ENCODE results near the gene BCL11A.
A peak's percentile ranks its signal among the peaks of the same experiment; 100 is the strongest.

BCL11A gene

GRCh38 chr2:60460577-60461420 lies 92.7 kb downstream of the BCL11A start:
- H3K36me3 Mint-ChIP-seq (ENCODE audit: low read depth): no peaks in the 10 kb centered on the region
- ATAC-seq (no peak), DNase-seq (no peak)
- no peak overlapping the region for H3K27ac Mint-ChIP-seq
- H3K27me3 Mint-ChIP-seq: no peaks in the 10 kb centered on the region
- peaks cover 3% of the 10 kb centered on the region for H3K4me1 Mint-ChIP-seq
- H3K9me3 Mint-ChIP-seq: no peaks in the 10 kb centered on the region
- H3K4me3 Mint-ChIP-seq: no peak overlapping the region

- Mint-ChIP-seq H3K36me3 (ENCODE audit: low read depth) (no peaks in the 10 kb centered on the region), H3K4me3 (no peak overlapping the region), H3K27ac (no peak overlapping the region), H3K9me3 (no peaks in the 10 kb centered on the region), H3K4me1 (peaks cover 3% of the 10 kb centered on the region), H3K27me3 (no peaks in the 10 kb centered on the region)
- DNase-seq (no peak), ATAC-seq (no peak)
Measured at GRCh38 chr2:60459851-60460250, 93.6 kb downstream of the BCL11A start.

GRCh38 chr2:60456115-60456770 lies 97.2 kb downstream of the BCL11A start:
- no peak overlapping the region for H3K27ac Mint-ChIP-seq
- no peak for ATAC-seq
- H3K27me3 Mint-ChIP-seq: no peaks in the 10 kb centered on the region
- DNase-seq: no peak
- H3K4me1 Mint-ChIP-seq: peaks cover 3% of the 10 kb centered on the region
- no peak overlapping the region for H3K4me3 Mint-ChIP-seq
- no peaks in the 10 kb centered on the region for H3K9me3 Mint-ChIP-seq
- no peaks in the 10 kb centered on the region for H3K36me3 Mint-ChIP-seq (ENCODE audit: low read depth)

DNA sequence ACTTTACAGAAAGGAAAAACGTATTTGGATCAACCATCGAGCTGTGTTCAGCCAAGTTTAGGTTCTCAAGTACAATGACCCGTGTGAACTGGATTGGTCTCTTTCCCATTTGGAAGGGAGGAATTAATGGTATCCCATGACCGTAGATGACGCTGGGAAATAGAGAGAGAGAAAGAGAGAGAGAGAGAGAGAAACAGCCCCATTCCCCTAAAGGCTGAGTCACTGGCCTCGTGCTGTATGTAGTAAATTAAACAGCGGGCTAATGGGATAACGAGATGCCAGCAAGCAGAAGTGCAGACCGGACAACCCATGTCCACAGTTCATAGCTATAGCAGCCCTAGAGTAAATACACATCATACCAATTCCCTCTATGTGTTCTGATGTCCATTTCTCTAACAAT lies 99.6 kb downstream of the BCL11A start:
- Mint-ChIP-seq H3K4me3 (no peak overlapping the region), H3K4me1 (peaks cover 3% of the 10 kb centered on the region), H3K36me3 (ENCODE audit: low read depth) (no peaks in the 10 kb centered on the region), H3K27me3 (no peaks in the 10 kb centered on the region), H3K27ac (no peak overlapping the region), H3K9me3 (no peaks in the 10 kb centered on the region)
- no peak for DNase-seq
- no peak for ATAC-seq

DNA sequence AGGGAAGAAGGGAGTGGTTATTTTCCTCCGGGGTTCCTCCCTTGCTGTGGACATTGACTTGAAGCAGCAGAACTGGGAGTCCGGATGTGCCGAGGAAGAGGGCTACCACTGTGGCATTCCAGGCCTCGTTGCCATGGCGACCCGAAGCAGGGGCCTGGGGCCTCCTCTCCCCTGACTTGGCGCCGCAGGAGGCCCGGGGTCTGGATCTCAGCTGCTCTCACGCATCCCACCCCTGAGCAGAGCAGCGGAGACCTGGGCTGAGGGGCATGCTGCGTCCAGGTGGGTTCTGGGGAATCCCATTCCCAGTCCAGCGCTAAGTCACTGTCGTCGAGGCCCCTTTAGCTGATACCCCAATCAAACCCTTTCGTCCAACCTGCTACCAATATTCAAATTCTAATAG lies 100.2 kb downstream of the BCL11A start:
- H3K9me3 Mint-ChIP-seq: no peaks in the 10 kb centered on the region
- H3K27me3 Mint-ChIP-seq: no peaks in the 10 kb centered on the region
- H3K4me1 Mint-ChIP-seq: peaks cover 4% of the 10 kb centered on the region
- ATAC-seq: no peak
- H3K27ac Mint-ChIP-seq: no peak overlapping the region
- no peak overlapping the region for H3K4me3 Mint-ChIP-seq
- no peak for DNase-seq
- H3K36me3 Mint-ChIP-seq (ENCODE audit: low read depth): no peaks in the 10 kb centered on the region

GRCh38 chr2:60450488-60450887 lies 103.0 kb downstream of the BCL11A start:
- Mint-ChIP-seq H3K36me3 (ENCODE audit: low read depth) (no peaks in the 10 kb centered on the region), H3K4me1 (peaks cover 15% of the 10 kb centered on the region), H3K9me3 (no peaks in the 10 kb centered on the region), H3K27me3 (no peaks in the 10 kb centered on the region), H3K4me3 (no peak overlapping the region), H3K27ac (peak overlapping the region; percentile 18)
- no peak for ATAC-seq
- no peak for DNase-seq

- H3K27me3 Mint-ChIP-seq: no peaks in the 10 kb centered on the region
- H3K4me1 Mint-ChIP-seq: peaks cover 15% of the 10 kb centered on the region
- H3K27ac Mint-ChIP-seq: no peak overlapping the region
- no peaks in the 10 kb centered on the region for H3K36me3 Mint-ChIP-seq (ENCODE audit: low read depth)
- ATAC-seq: no peak
- DNase-seq: no peak
- no peaks in the 10 kb centered on the region for H3K9me3 Mint-ChIP-seq
- H3K4me3 Mint-ChIP-seq: no peak overlapping the region
Measured at GRCh38 chr2:60447943-60448342, 105.5 kb downstream of the BCL11A start.

- DNase-seq: no peak
- H3K4me1 Mint-ChIP-seq: peaks cover 15% of the 10 kb centered on the region
- no peaks in the 10 kb centered on the region for H3K36me3 Mint-ChIP-seq (ENCODE audit: low read depth)
- H3K27ac Mint-ChIP-seq: peak overlapping the region; percentile 39
- no peaks in the 10 kb centered on the region for H3K27me3 Mint-ChIP-seq
- H3K4me3 Mint-ChIP-seq: no peak overlapping the region
- H3K9me3 Mint-ChIP-seq: no peaks in the 10 kb centered on the region
- peak; percentile 36 for ATAC-seq
Measured at GRCh38 chr2:60446413-60447267, 106.8 kb downstream of the BCL11A start.

DNA sequence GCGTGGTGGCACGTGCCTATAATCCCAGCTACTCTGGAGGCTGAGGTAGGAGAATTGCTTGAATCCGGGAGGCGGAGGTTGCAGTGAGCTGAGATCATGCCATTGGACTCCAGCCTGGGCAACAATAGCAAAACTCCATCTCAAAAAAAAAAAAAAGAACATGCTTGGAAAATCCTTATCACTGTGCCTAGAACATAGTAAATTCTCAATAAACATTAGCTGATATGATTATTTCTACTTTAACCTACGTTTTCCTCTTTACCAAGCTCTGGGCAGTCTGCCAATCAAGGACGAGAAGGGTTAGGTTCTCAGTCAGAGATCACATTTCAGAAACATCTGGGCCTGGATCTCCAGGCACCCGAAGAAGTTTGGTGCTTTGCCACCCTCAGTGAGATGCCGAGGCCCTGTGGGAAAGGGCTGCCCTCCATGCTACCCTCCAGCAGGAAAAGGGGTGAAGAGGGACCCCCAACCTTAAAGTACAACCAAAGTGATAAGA lies 107.7 kb downstream of the BCL11A start:
- Mint-ChIP-seq H3K36me3 (ENCODE audit: low read depth) (no peaks in the 10 kb centered on the region), H3K4me3 (no peak overlapping the region), H3K4me1 (peaks cover 15% of the 10 kb centered on the region), H3K9me3 (no peaks in the 10 kb centered on the region), H3K27me3 (no peaks in the 10 kb centered on the region), H3K27ac (no peak overlapping the region)
- no peak for ATAC-seq
- DNase-seq: no peak

DNA sequence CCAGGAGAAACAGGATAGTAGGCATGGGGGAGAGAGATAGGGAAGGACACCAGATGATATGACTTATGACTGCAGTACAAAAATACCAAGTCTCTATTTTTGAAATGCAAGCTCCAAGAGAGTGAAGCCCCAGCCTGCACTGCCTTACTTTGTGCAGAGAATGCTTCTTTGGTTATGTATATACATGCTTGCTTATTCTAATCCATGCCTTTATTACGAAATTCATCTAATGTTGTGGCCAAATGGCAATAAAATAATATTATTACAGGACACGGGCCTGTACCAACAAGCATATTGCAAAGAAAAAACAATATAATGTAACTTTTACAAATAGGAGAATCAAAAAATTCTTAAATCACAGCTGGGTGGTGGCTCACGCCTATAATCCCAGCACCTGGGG lies 110.8 kb downstream of the BCL11A start:
- no peaks in the 10 kb centered on the region for H3K9me3 Mint-ChIP-seq
- DNase-seq: no peak
- peaks cover 4% of the 10 kb centered on the region for H3K27me3 Mint-ChIP-seq
- H3K4me1 Mint-ChIP-seq: peaks cover 8% of the 10 kb centered on the region
- no peak overlapping the region for H3K27ac Mint-ChIP-seq
- no peak overlapping the region for H3K4me3 Mint-ChIP-seq
- no peaks in the 10 kb centered on the region for H3K36me3 Mint-ChIP-seq (ENCODE audit: low read depth)
- ATAC-seq: no peak

DNA sequence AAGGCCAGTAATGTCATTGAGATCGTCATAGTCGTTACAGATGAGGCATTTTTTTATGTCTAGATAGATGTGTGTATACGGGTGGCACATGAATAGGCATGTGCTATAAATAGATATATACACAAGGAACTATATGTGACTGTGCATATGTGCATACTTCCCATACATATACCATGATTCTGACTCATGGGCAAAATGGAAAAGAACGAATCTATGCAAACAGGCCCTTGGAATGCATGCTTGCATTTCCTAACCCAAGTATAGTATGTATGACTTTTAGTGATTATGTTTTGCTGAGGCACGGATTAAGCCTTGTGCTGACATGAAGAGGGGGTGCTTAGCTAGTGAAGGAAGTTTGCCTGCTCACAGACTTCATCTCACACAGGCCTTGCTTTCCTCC lies 111.7 kb downstream of the BCL11A start:
- H3K4me1 Mint-ChIP-seq: peaks cover 7% of the 10 kb centered on the region
- DNase-seq (no peak), ATAC-seq (no peak)
- H3K36me3 Mint-ChIP-seq (ENCODE audit: low read depth): no peaks in the 10 kb centered on the region
- H3K9me3 Mint-ChIP-seq: no peaks in the 10 kb centered on the region
- H3K27ac Mint-ChIP-seq: no peak overlapping the region
- H3K27me3 Mint-ChIP-seq: peaks cover 4% of the 10 kb centered on the region
- no peak overlapping the region for H3K4me3 Mint-ChIP-seq

- Mint-ChIP-seq H3K4me1 (no peaks in the 10 kb centered on the region), H3K27me3 (peaks cover 4% of the 10 kb centered on the region), H3K36me3 (ENCODE audit: low read depth) (no peaks in the 10 kb centered on the region), H3K4me3 (no peak overlapping the region), H3K9me3 (no peaks in the 10 kb centered on the region), H3K27ac (no peak overlapping the region)
- no peak for DNase-seq
- ATAC-seq: no peak
Measured at GRCh38 chr2:60440767-60441163, 112.7 kb downstream of the BCL11A start.

- no peak overlapping the region for H3K4me3 Mint-ChIP-seq
- H3K4me1 Mint-ChIP-seq: no peaks in the 10 kb centered on the region
Measured at GRCh38 chr2:60440079-60440766, 113.2 kb downstream of the BCL11A start.

More at GRCh38 chr2:60440079-60440766, 113.2 kb downstream of the BCL11A start:
- ATAC-seq (no peak), DNase-seq (no peak)
- Mint-ChIP-seq H3K27ac (no peak overlapping the region), H3K27me3 (peaks cover 4% of the 10 kb centered on the region), H3K9me3 (no peaks in the 10 kb centered on the region), H3K36me3 (ENCODE audit: low read depth) (no peaks in the 10 kb centered on the region)

Data from activated naive CD8-positive, alpha-beta T cell treated with anti-CD3 and anti-CD28 coated beads, Interleukin-2, amount 50 U/mL, for 24 hours (primary cell).